HL-60/S4 treated with retinoic acid at 250 ng/mL for 4 days and 3 days (cell line): ENCODE results near the gene SCART1.
"Not testable (repeated sequence)": the region's sequence is repeated elsewhere in the genome, so short reads cannot be mapped to it uniquely, and the experiment has no call there.

Experiments
- in situ Hi-C: fragments of 300-500 bp; cut with MboI; formaldehyde crosslinking; loops from 2 replicates; pipeline ENCODE4 v1.7.0; 2022; ENCODE audit warnings: low sequenced_read_pairs

SCART1 gene

DNA sequence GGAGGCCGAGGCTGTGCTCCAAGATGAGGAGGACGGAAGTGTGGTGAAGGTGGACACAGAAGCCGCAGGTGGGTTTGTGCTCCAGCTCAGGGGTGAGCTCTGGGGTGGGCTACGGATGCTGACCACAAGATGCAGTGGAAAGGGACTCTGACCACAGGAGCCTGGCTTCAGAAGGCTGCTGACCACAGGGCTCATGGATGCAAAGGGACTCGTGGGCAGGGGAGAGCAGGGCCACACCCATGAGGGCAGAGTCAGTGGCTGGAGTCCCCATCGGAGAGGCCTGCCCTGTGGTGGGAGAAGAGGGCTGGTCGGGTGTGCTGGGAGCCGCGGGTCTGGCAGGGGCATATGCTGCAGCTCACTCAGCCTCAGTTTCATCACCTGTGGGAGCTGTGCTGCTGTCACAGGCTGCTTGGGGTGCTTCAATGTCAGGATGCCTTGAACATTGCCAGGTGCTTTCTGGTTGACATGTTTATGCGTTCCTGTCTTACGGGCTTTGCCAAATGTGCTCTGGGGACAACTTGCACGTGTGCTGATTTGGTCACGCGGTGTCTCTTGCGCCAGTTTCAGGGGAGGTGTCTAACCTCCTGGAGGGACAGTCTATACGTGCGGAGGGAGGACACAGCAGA, 13.7 kb downstream of the SCART1 start:
- in situ Hi-C loops: no loop called here

GRCh38 chr10:133469205-133469604, 15.5 kb downstream of the SCART1 start:
- in situ Hi-C loops: not testable (repeated sequence)

- in situ Hi-C loops: no loop called here
These were observed 17.8 kb downstream of the SCART1 start for GRCh38 chr10:133471300-133472109.

GRCh38 chr10:133473270-133473669, 19.5 kb downstream of the SCART1 start:
- in situ Hi-C loops: no loop called here

- in situ Hi-C loops: no loop called here
These were observed 20.3 kb downstream of the SCART1 start for GRCh38 chr10:133474027-133474426.

DNA sequence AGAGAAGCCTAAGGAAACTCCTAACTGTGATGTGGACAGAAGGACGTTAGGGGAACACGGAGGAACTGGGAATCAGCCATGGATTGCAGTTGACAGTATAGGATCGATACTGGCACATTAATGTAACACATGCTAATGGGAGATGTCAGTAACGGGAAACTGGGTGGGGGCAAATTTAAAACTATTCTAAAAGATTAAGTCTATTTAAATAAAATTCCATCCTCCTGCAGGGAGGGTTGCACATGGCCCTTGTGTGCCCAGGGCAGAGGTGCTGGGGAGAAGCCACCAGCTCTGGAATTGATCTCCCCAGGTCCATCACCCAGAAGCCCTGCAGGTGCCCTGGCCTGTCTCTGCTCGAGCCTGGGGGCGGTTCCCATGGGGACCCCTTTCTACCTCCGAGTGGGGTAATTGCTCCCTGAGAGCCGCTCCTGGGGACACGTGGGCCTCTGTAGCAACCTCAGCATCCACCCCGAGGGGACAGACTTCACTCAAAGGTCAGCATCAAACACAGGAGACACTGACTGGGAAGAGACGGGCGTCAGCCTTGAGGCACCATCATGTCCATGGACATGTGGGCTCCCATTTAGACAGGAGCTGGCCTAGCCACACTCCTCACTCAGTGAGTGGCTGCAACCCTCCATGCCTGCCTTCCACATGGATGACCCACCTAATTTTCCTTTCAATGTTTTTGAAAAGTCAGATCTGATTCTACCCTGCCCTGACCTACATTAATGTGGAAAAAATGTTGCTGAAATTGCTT, 21.1 kb downstream of the SCART1 start:
- in situ Hi-C loops: no loop called here

- in situ Hi-C loops: no loop called here
These were observed 21.6 kb downstream of the SCART1 start for GRCh38 chr10:133475425-133475734.

DNA sequence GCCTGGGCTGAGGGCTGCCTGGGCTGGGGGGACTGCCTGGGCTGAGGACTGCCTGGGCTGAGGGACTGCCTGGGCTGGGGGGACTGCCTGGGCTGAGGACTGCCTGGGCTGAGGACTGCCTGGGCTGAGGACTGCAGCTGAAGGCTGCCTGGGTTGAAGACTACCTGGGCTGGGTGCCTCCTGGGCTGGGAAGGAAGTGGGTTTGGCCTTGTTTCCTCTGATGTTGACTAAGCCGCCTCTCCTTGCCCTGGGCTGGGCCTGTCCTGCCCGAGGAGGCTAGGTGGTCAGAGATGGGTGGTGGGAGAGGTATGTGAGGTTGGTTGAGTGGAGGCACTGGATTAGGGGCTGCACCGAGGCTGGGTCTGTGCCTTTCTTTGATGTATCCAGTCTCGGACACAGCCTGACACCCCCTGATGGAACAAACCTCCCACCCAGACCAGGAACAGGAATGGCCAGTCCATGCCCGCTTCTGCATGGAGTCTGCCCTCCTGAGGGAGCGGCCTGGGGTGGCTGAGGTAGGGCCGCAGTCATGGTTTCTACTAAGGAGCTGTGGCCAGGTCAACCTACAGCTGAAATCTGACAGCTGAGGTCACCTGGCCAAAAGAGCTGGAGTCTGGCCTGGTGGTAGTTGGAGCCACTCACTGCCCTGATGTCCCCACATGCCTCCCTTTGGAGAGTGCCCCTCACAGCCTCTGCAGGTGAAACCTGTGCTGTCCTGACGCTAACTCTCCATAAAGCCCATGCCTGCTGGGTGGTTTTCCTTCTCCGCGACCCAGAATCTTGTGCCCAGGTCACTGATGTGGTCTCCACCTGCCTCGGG, 22.3 kb downstream of the SCART1 start:
- in situ Hi-C loops: no loop called here

DNA sequence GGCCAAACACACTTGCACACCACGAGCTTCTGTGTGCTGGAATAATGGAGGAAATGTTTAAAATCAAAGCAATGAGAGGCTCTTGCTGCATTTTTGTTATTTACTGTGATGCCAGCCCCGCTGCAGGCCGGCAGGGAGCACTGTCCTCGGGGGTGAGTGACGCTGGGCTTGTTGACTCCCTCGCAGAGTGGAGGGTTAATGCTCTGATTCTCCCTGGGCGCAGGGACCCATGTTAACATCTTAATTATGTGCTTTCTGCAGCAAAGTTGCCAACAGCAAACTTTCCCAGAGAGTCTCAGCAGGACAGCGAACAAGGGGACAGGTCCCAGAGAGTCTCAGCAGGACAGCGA, 22.9 kb downstream of the SCART1 start:
- in situ Hi-C loops: no loop called here

- in situ Hi-C loops: no loop called here
These were observed 27.4 kb downstream of the SCART1 start for GRCh38 chr10:133481086-133481643.

- in situ Hi-C loops: no loop called here
These were observed 27.9 kb downstream of the SCART1 start for GRCh38 chr10:133481657-133482056.

DNA sequence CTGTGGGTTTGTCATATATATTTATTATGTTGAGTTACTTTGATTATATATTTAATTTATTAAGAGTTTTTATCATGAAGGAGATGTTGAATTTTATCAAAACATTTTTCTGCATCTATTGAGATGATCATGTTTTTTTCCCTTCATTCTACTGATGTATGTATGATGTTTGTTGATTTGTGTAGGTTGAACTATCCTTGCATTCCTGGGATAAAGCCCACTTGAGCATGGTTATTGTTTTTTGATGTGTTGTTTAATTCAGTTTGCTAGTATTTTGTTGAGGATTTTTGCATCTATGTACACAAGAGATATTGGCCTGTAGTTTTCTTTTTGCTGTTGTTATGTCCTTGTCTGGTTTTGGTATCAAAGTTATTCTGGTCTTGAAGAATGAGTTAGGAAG, 31.1 kb downstream of the SCART1 start:
- in situ Hi-C loops: no loop called here

- in situ Hi-C loops: no loop called here
These were observed 33.3 kb downstream of the SCART1 start for GRCh38 chr10:133487085-133487484.

DNA sequence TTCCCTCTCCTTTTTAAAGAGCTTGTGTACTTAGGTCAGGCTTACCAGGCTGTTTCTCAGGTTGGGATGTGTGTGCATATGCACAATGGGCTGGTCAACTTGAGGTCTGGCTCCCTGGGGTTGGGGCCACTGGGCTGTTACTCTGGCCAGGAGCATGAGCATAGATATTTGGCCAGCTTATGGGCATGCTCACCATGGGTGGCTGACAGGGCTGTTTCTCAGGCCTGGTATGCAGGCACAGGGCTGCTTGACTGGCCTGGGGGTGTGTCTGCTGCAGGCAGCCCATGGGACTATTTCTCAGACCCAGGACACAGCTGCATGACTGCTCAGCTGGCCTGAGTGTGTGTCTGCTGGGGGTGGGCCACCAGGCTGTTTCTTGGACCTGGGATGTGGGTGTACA, 34.6 kb downstream of the SCART1 start:
- in situ Hi-C loops: no loop called here

GRCh38 chr10:133489816-133490588, 36.3 kb downstream of the SCART1 start:
- in situ Hi-C loops: no loop called here

GRCh38 chr10:133493562-133493961, 39.8 kb downstream of the SCART1 start:
- in situ Hi-C loops: not testable (repeated sequence)

DNA sequence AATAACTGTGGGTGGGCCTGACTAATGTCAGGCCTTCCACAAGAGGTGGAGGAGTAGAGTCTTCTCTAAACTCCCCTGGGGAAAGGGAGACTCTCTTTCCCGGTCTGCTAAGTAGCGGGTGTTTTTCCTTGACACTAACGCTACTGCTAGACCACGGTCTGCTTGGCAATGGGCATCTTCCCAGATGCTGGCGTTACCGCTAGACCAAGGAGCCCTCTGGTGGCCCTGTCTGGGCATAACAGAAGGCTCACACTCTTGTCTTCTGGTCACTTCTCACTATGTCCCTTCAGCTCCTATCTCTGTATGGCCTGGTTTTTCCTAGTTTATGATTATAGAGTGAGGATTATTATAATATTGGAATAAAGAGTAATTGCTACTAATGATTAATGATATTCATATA, 43.6 kb downstream of the SCART1 start:
- in situ Hi-C loops: not testable (repeated sequence)

- in situ Hi-C loops: not testable (repeated sequence)
These were observed 45.4 kb downstream of the SCART1 start for GRCh38 chr10:133499176-133499575.

DNA sequence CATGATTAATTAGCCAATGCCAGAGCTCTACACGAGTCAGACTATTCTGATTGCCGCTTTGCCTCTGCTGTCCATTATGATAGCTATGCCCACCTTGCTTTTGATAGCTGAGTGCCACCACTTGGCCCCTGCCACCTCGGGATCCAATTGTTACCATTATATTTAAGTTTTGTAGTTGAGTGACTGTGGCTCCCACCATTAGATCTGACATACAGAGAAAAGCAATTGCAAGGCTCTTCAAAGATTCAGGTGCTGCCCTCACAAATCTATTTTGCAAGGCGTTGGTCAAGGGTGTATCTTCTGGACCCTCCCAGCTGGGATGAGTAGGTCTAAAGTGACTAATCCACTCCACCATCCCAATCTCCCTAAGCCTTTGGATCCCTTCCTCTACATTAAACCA, 47.2 kb downstream of the SCART1 start:
- in situ Hi-C loops: not testable (repeated sequence)

- in situ Hi-C loops: no loop called here
These were observed 56.0 kb downstream of the SCART1 start for GRCh38 chr10:133509700-133510099.
